DOHH2 (cell line): Measurements from ENCODE around the gene PITPNM3.

Experiments used
- EZH2phosphoT487 ChIP-seq: fragments of 200-600 bp; sonication (generic); IDR thresholded peaks from 2 replicates; pipeline ENCODE4 v1.6.1; 2017; ENCODE audit warnings: borderline replicate concordance, mild to moderate bottlenecking, antibody characterized with exemption, low read length, moderate library complexity, mixed read lengths
- TF ChIP-seq, protein P1 (sequence below): fragments of 200-600 bp; sonication (generic); IDR thresholded peaks from one replicate; pipeline ENCODE4 v1.5.1; 2014; ENCODE audit warnings: antibody characterized with exemption, mild to moderate bottlenecking, low read depth, low read length; ENCODE audit not compliant: poor library complexity, severe bottlenecking

DNA sequence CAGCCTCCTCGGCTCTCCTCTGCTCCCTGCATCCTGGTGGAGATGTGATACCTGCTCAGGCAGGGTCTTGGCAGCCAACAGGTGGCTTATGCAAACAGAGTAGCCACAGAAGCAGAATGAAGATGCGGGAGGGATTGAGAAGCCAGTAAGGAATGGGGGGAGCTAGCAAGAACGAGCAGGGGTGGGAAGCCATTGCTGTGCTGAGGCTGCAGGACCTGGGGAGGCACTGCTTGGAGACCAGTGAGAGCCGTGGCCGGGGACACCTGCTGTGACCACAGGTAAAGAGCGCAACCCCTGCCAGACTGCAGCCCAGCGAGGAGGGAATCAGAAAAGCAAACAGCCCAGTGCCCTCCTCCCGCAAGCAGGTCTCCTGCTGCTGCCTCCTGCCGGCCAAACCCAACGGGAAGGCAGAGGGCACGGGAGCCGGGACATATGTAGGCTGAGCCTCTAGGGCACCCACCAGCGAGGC is 136.1 kb downstream of the PITPNM3 start:
- TF ChIP-seq, protein P1, sequence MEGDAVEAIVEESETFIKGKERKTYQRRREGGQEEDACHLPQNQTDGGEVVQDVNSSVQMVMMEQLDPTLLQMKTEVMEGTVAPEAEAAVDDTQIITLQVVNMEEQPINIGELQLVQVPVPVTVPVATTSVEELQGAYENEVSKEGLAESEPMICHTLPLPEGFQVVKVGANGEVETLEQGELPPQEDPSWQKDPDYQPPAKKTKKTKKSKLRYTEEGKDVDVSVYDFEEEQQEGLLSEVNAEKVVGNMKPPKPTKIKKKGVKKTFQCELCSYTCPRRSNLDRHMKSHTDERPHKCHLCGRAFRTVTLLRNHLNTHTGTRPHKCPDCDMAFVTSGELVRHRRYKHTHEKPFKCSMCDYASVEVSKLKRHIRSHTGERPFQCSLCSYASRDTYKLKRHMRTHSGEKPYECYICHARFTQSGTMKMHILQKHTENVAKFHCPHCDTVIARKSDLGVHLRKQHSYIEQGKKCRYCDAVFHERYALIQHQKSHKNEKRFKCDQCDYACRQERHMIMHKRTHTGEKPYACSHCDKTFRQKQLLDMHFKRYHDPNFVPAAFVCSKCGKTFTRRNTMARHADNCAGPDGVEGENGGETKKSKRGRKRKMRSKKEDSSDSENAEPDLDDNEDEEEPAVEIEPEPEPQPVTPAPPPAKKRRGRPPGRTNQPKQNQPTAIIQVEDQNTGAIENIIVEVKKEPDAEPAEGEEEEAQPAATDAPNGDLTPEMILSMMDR = peak; percentile 41
- no peak for TF ChIP-seq EZH2phosphoT487
